HG03558 (cell line): ENCODE measurements around the gene SIX2.
"Not testable (repeated sequence)": the region's sequence is repeated elsewhere in the genome, so short reads cannot be mapped to it uniquely, and the experiment has no call there.

ENCODE experiments used
- ATAC-seq: cut with Tn5 transposase; IDR thresholded peaks from one replicate; pipeline ENCODE4 v1.9.1; 2021; ENCODE audit warnings: moderate number of reproducible peaks; ENCODE audit not compliant: unreplicated experiment; ENCODE audit errors: extremely low read depth

SIX2 gene

DNA sequence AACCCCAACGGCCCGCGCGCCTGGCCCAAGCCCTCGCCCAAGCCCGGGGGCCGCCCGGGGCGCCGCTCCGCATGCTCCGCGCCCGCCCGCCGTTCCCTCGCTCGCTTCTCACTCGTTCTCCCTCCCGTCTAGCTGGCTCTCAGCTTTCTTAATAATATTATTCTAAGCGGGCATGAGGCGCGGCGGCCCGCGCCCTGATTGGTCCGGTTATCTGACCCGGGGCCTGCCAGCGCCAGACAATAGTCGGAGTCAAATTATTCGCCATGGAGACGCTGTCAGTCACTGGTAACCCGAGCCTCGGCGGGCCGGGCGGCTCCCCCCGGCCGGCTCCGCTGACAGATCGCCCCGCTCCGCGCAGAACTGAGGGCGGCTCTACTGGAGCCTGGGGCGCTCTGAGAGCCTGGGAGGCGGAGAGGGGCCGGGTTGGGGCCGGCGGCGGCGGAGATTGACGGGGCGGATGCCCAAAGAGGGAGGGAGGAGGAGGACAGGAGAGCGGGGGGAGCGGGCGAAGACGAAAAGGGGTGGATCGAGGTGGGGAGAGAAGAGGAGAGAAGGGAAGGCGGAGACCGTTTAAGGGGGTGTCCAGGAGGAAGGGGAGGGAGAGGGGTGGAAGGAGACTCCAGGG, at the start of gene SIX2:
SIX2 (minus strand) TSS at position 150 of the 625 bp plus-strand sequence. CDS start 342 bp downstream, outside the sequence.
- ATAC-seq, result no peak

DNA sequence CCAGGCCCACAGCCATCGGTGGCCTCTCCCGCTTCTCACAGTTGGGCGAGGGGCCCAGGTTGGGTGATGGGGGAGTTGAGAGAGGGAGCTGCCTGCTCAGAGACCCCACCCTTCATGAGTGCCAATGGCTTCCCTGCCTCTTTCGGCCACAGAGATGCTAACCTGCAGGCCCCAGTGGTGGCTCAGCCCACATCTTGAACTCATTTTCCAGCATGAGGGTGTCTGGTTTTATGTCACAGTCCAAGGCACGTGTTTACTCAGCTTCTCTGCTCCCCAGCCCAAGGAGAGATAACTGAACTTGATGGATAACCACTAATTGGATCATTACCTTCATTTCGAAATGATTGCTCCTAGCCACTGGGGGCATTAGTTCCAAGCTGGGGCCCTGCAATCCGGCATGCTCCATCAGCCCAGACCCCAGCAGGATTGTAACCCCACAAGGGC, 45.9 kb upstream of the SIX2 start:
- no peak for ATAC-seq

DNA sequence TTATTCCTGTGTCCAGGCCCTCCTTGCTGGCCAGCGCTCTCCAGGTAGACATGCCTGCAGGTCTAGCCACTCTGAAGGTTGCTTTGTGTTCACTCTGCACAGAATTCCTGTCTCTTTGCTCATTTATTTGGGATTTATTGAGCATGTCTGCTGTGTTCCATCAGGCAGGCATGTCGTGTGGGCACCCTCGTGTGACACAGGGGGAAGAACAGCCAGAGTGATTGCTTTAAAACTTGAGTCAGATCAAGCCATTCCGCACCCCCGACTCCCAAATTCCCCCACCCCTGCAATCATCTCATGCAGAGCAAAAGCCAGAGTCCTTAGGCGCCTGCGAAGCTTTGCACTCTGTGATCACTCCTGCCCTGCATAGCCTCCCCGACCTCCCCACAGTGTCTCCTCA, 44.7 kb upstream of the SIX2 start:
- ATAC-seq, result no peak

DNA sequence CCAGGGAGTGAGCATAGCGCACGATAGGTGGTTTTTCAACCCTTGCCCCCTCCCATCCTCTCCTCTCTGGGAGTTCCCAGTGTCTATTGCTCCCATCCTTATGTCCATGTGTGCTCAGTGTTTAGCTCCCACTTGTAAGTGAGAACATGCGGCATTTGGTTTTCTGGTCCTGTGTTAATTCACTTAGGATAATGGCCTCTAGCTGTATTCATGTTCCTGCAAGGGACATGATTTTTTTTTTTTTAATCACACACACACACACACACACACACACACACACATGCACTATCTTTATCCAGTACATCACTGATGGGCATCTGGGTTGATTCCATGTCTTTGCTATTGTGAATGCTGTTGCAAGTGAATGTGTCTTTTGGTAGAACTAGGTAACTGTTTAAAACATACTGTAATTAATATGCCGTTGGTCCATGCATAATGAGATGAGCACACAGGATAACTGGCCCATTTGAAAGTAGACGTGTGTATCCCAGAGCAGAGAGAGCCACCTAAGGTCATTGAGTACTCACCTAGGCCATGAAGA, 43.2 kb upstream of the SIX2 start:
- ATAC-seq, result no peak

DNA sequence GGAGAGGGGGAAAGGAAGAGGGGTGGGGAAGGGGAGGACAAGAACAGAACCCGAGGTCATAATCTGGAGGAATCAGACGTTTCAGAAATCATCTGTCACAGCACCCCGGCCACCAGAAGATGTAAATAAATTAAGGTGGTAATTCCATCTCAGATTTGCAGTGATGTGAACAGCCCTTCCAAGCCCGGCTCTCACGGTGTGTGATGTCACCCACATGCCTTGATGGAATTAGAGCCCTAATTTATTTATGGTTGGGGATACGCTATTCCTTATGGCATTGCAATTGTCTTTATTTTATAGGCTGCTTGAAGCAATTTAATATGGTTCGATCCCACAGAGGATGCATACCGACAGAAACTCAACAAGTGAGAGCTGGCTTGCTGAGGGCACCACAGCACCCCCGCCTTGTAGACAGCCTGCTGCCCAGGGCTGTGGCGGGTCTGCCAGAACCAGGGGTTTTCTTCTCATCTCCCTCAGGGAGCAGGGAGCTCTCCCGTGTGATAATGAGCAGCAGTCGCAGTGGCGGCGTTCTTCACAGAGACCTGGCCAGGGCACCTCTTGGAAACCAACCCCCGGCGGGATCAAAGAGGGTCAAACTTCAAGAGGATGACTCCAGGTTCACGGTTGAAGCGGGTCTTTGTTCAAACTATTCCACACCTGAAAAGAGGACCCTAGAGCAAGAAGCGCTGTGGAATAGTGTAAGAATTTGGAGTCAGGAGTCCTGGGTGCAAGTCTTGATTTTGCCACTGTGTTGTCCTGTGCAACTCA, 40.5 kb upstream of the SIX2 start:
- ATAC-seq, result no peak

DNA sequence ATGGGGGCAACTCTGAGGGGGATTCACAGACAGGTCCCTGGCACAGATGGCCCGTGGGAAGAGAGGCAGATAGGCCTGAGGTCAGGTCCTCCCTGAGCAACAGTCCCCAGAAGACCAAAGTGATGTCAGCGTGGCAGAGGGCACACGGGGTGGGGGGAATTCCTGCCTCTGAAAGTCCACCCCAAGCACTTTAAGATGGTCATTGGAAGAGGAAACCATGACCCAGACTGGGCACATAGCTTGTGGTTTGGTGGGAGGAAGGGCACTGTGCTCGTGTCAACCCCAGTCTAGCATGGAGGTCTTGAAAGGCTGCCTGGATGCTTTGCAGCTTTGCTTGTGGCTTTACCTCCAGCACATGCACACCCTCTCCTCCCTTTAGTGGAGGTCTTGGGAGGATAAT, 38.0 kb upstream of the SIX2 start:
- ATAC-seq, result no peak

DNA sequence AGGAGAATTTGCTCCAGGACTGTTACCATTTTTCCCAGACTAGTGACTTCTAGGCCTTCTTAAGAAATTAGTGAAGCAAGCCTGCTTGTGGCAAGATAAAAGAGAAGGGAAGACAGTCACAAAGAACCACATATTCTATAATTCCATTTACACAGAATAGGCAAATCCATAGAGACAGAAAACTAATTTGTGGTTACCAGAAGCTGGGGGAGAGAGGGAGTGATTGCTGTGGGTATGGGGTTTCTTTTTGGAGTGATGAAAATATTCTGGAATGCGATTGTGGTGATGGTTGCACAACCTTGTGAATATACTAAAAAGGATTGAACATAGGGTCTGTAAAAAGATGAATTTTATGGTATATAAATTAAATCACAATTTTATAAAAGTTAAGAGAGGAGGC, 37.5 kb upstream of the SIX2 start:
- ATAC-seq, result no peak

DNA sequence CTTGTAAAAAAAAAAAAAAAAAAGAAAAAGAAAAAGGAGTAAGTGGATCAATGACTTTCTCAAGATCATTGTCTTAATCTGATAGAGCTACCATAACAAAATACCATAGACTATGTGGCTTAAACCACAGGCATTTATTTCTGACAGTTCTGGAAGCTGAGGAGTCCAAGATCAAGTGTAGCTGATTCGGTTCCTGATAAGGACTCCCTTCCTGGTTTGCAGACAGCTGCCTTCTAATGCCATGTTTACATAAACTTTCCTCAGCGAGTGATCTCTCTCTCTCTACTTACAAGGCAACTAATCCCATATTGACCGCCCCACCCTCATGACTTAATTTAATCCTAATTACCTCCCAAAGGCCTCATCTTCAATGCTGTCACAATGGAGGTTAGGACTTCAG, 36.5 kb upstream of the SIX2 start:
- ATAC-seq, result no peak

DNA sequence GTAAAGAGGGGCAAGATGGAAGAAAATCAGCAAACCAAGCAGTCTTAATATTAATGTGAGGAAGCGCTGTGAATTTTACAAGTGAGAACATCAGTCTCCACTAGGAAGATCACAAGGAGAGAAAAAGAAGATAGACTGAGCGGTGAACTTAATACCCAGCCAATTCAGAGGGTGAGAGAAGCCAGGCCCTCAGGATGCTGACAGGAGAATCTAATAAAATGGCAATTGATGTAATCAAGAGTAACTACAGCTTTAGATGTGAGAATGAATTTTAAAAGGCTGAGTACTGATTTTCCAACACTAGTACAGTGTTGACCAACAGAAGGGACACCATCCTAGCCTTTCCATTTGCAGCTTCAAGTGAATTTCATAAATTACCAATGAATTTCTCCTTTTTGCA, 35.7 kb upstream of the SIX2 start:
- ATAC-seq, result no peak

DNA sequence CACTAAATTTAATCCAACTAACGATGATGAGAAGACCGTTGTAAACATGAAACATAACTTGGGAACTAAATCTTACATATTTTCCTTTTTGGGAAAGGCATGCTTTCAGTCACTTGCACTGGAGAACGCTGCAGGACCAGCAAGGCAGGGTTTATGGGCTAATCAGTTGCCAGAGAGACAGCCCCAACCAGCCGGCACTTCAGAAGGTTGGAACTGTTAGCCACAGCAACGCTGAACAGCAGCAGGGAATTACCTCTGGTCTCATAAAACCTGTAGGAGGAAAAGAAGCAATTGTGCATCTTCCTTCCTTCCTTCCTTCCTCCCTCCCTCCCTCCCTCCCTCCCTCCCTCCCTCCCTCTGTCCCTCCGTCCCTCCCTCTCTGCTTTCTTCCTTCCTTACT, 33.9 kb upstream of the SIX2 start:
- ATAC-seq, result no peak

DNA sequence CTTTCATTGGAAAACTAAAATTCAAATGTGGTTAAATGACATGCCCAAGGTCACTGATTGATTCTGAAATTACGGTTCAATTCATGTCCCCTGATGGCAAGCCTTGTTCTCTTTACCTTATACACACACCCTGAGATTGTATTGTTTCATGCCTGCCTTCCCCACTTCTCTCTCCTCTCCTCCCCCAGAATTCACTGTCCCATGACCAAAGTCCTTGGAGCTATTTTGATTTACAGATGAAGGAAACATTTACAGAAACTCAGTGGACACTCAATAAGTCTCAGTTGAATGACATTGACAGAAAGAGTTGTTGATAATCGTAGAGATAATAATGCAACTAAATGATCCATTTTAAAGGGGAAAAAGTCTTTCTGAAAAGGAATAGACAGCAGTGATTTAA, 33.1 kb upstream of the SIX2 start:
- no peak for ATAC-seq

DNA sequence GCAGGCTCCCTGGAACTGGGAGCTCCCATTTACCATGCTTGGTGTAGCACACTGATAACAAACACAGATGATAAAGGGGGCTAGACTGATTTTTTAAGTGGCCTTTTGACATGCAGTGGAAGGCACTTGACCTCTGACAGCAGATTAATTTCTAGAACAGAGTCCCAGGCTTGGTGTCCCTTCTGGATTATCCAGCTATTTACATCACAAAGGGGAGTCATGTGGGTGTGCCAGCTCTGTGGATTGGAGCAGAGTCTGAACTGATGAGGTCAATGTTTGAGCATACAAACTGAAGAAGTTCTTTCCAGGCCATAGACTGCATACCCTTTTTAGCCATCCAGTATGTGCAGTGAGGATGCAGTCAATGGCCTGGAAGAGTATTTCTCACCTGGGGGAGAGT, 31.5 kb upstream of the SIX2 start:
- no peak for ATAC-seq

DNA sequence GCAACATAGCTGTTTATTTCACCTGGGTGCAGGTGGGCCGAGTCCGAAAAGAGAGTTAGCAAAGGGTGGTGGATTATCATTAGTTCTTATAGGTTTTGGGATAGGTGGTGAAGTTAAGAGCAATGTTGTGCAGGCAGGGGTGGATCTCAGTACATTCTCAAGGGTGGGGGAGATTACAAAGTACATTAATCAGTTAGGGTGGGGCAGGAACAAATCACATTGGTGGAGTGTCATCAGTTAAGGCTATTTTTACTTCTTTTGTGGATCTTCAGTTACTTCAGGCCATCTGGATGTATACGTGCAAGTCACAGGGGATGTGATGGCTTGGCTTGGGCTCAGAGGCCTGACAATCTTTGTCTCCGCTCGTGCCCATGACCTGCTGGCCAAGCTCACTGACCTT, 30.6 kb upstream of the SIX2 start:
- not testable (repeated sequence) for ATAC-seq

DNA sequence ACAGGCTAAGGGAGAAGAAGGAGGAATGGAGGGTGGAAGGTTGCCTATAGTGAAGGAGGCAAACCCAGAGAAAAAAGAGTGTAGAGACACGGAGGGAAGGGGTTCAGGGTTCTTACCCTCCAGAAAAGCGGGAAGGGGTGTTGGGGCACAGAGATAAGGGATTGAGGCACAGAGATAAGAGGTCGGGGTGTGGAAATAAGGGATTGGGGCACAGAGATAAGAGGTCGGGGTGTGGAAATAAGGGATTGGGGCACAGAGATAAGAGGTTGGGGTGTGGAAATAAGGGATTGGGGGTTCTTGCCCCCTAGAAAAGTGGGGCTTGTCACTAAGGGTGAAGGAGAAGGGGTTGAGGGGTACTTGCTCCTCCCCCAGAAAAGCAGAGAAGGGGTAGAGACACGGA, 29.6 kb upstream of the SIX2 start:
- not testable (repeated sequence) for ATAC-seq

DNA sequence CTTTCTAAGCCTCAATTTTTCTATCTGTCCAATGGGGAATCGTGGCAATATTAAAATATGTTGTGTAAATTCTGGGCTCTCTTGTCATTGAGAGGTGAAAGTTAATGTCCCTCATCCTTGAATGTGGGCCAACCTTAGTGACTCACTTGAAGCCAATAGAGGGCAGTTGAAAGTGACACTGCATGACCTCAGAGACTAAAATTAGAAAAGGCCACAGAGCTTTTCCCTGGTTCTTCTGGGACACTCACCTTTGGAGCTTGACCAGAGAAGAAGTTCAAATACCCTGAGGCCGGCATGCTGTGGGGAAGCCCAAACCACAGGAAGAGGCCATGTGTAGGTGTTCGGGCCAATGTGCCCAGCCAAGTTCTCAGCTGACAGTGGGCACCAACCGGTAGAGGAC, 24.1 kb upstream of the SIX2 start:
- no peak for ATAC-seq

DNA sequence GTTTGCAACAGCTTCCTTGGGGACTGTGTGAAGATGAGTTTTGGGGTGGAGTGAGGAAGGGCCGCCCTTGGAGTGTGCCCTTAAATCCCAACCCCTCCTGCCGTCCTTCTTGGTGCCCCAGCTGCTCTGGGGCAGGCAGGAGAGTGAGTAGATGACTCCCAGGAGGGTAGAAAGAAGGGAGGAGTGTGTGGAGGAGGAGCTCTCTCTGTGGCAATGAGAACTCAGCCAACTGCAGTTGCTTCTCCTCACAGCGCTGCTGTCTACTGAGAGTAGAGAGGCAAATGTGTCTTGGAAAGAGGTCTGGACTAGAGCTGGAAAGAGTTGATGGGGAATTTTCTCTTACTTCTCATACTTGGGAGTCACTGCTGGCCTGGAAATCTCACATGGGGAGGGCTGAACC, 21.8 kb upstream of the SIX2 start:
- no peak for ATAC-seq

DNA sequence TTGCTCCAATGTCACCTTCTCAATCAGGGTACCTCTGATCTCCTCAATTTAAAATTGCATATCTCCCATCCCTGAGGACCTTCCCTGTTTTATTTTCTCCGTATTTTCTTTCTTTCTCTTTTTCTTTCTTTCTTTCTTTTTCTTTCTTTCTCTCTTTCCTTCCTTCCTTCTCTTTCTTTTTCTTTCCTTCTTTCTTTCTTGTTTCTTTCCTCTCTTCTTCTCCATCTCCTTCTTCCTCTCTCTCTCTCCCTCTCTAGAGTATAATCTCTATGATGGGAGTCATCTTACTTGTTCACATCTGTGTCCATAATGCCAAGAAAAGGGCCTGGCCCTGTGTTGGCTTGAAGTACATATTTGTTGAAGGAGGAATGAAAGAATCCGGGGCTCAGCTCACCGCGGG, 21.3 kb upstream of the SIX2 start:
- ATAC-seq, result no peak

DNA sequence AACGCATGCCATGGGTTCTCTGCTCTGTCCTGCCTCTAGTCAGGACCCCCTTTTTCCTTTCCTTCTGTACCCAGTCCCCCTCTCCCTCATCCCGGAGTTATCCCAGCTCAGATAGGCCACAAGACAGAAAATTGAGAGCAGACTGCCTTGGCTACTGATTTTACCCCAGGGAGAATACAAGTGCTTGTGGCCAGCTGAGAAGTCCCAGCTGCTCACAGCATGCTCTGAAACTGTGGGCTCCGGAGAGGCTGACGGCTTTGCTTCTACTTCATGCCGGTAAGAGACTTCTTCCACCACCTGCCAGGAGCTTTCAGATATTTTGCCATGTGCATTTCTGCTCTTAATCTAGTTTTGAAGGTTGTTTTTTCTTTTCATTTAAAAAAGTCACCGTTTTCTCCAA, 20.0 kb upstream of the SIX2 start:
- ATAC-seq, result no peak

DNA sequence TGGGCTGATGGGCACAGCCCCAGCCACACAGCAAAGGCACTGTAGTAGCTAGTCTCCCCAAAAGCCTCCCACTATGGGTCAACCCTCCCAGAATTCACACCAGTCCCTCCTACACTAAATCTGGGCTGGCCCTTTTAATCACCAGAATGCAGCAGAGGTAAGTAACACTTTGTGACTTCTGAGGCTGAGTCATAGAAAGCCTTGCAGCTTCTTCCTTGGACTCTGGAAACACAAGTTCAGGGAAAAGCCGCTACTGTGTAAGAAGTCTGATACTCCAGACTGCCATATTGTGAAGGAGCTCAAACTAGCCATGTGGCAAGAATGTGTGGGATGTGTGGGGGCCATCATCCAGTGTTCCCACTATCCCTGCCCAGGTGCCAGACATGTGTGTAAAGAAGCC, 19.0 kb upstream of the SIX2 start:
- ATAC-seq, result no peak

DNA sequence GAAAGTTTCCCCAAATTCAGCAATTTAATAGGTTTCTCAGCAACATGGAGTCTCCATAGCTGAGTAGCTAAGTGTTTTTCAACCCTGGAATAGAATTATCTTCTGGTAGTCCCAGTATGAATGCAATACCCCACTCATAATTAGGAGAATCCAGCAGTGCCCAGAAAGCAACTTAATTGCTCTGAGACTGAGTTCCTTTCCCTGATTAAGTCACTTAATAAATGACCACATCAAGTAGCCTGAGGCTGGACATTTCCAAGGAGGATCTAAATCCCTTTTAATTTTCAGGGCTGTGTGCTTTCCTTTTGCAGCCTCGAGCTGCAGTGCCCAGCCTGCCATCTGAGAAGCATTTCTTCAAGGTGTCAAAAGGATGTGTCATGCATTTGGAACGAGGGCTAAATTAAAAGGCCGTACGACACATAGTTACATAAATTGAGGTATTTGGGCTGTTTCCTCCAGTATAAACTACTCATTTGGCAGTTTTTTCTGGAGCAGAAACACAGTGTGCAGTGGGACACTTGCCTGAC, 17.7 kb upstream of the SIX2 start:
- ATAC-seq, result no peak

DNA sequence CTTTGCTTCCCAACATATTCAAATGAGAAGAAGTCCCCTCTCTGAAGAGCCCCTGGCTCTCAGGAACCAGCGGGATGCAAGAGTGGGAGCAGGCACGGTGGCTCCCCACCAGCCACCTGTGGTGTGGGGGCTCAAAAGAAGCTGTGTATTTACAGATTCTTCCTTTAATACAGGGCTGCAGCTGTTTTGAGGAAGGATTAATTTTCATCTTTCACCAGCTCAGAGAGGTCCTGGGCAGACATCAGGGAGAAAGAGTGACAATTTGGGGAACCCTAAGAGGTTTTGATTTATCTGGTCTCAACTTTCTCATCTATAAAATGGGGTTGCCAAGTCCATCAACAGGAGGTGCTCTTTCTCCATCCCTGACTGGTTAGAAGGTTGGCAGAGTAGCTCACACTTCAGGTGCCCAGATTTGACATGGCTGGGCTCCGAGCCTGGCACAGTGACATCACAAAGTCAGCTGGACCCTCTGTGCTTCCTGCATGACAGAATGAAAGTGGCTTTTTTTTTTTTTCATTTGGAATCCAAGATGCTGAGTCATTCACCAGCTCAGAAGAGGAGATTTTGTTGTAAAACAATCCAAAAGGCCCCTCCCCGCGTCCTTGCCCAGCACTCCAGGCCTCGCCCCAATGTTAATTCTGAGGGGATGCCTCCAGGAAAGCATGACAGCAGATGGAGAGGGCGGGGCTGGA, 15.5 kb upstream of the SIX2 start:
- ATAC-seq, result no peak
